HepG2 (cell line): ENCODE data around the gene CRAT. TPM values are rescaled to one million over a fixed set of nuclear protein-coding genes. Genes with fewer than 3 reads are reported as not detected.

Experiments used
- ATF1 ChIP-seq: IDR thresholded peaks from 2 replicates; pipeline ENCODE4 v1.6.1; 2016; ENCODE audit warnings: mild to moderate bottlenecking, control low read depth
- KLF6 ChIP-seq: IDR thresholded peaks from 2 replicates; pipeline ENCODE4 v1.8.0; 2016; ENCODE audit warnings: missing biosample characterization, missing genetic modification reagents
- LCORL ChIP-seq, 2 experiments: fragments of 450-650 bp in 1 of 2; sonication (generic) in 1 of 2; formaldehyde crosslinking in 1 of 2; IDR thresholded peaks; 2 replicates each; pipeline versions ENCODE4 v1.5.0 to v1.6.1; 2017 to 2020; ENCODE audit warnings: antibody characterized with exemption in 1 of 2, missing genetic modification reagents in 1 of 2
- MATR3 ChIP-seq: sonication (generic); formaldehyde crosslinking; IDR thresholded peaks from 2 replicates; pipeline ENCODE4 v1.4.0; 2020; ENCODE audit warnings: missing genetic modification reagents
- NFKBIZ ChIP-seq: IDR thresholded peaks from 2 replicates; pipeline ENCODE4 v1.6.1; 2018; ENCODE audit warnings: missing genetic modification reagents, missing compliant biosample characterization
- NONO ChIP-seq, 2 experiments: fragments of 450-650 bp in 1 of 2; sonication (generic) in 1 of 2; formaldehyde crosslinking in 1 of 2; IDR thresholded peaks in 1 of 2; conservative IDR thresholded peaks in 1 of 2; 2 replicates each; pipeline versions ENCODE4 v1.6.1 to v1.8.0; 2017 to 2022; ENCODE audit warnings: mild to moderate bottlenecking in 1 of 2, missing genetic modification reagents in 1 of 2, moderate library complexity in 1 of 2
- NR2F6 ChIP-seq, 2 experiments: IDR thresholded peaks; 2 replicates each; pipeline ENCODE4 v1.6.1; 2016; ENCODE audit warnings: antibody characterized with exemption in 1 of 2, mild to moderate bottlenecking in 1 of 2
- PRDM15 ChIP-seq: sonication (generic); formaldehyde crosslinking; IDR thresholded peaks from 2 replicates; pipeline ENCODE4 v1.4.0; 2020; ENCODE audit warnings: missing genetic modification reagents
- SIX4 ChIP-seq: sonication (generic); formaldehyde crosslinking; IDR thresholded peaks from 2 replicates; pipeline ENCODE4 v1.4.0; 2020; ENCODE audit warnings: missing genetic modification reagents
- ZNF205 ChIP-seq: IDR thresholded peaks from 2 replicates; pipeline ENCODE4 v1.6.1; 2018; ENCODE audit warnings: missing biosample characterization, missing genetic modification reagents
- ZNF326 ChIP-seq: sonication (generic); formaldehyde crosslinking; IDR thresholded peaks from 2 replicates; pipeline ENCODE4 v1.4.0; 2020; ENCODE audit warnings: missing genetic modification reagents, borderline replicate concordance
- ZNF367 ChIP-seq: sonication (generic); formaldehyde crosslinking; IDR thresholded peaks from 2 replicates; pipeline ENCODE4 v1.4.0; 2020; ENCODE audit warnings: missing genetic modification reagents, borderline replicate concordance
- ZNF501 ChIP-seq: sonication (generic); formaldehyde crosslinking; IDR thresholded peaks from 2 replicates; pipeline ENCODE4 v1.5.1; 2020; ENCODE audit warnings: mild to moderate bottlenecking, moderate library complexity, missing genetic modification reagents
- polyA plus RNA-seq, 8 experiments: library from polyadenylated mRNA; depleted of rRNA in 3 of 8; stranded (reverse) in 7 of 8; unstranded in 1 of 8; fragments of >200 nt; fragmentation: Illumina TruSeq in 4 of 8; extraction: Trizol in 4 of 8; gene quantifications; 2 replicates each; pipeline versions ENCODE4 v1.2.1 to v1.2.3, GENCODE V29; 2011 to 2016; ENCODE audit warnings: low read depth in 4 of 8, missing spikeins in 1 of 8, mixed read lengths in 1 of 8; ENCODE audit not compliant: insufficient read depth in 1 of 8
- total RNA-seq, 5 experiments: library from RNA; depleted of rRNA; stranded (reverse); fragments of >200 nt; fragmentation: Illumina TruSeq; extraction: Trizol; gene quantifications; 2 replicates each; pipeline ENCODE4 v1.2.3, GENCODE V29; 2016; ENCODE audit warnings: low read depth in 1 of 5
- TF ChIP-seq, protein P1 (sequence below): sonication (generic); formaldehyde crosslinking; conservative IDR thresholded peaks from 2 replicates; pipeline ENCODE4 v1.4.0; 2020; ENCODE audit warnings: missing genetic modification reagents
- TF ChIP-seq, protein P2 (sequence below): sonication (generic); formaldehyde crosslinking; IDR thresholded peaks from 2 replicates; pipeline ENCODE4 v1.5.0; 2020; ENCODE audit warnings: missing genetic modification reagents
- TF ChIP-seq, protein P3 (sequence below): sonication (generic); formaldehyde crosslinking; IDR thresholded peaks from 2 replicates; pipeline ENCODE4 v1.8.0; 2022; ENCODE audit warnings: low read depth, missing genetic modification reagents

CRAT gene
- total and polyA plus RNA-seq, 2 of the 13 experiments (the other 11 are each of a cell fraction or from before 2014, with no cell fraction given), result 26.1 to 26.6 TPM

DNA sequence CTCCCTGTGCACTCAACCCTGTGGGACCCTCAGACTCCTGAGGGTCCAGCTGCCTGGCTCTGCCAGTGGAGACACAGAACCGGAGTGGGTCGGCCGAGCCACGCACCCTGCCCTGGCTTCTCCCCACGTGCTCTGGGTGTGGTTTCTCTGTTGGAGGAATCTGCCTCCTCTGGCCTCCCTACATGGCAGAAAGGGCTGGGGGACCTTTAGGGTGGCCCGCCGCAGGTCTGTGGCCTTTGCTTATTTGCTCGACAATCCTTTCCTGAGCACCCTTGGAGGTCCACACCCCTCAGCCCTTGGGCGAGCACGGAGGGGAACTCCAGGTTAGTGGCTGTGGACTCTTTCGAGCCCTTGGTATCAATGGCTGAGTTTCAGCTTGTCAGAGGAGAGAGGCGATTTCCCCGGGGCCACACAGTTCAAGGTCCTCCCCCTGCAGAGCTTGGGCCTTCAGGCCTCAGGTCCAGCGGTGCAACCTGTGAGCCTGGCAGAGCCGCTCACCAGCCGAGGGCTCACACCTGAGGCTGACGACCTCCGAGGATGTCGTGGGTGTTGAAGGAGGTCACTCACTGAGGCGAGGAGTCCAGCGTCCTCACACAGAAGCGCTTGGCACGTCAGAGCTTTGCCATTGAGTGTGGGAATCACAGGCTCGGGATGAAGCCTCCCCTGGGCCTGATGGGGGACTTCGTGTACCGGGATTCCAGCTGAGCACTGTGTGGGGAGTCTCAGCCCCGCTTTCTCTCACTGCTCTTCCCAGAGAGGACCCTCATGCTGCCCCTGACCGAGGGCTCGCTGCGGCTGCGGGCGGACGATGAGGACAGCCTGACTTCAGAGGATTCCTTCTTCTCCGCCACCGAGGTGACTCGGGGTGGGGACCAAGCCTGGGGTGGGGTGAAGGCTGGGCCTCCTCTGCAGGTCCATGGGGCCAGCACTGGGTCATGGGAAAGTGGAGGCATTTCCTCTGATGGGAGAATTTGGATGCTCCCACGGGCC, 50.5 kb downstream of the CRAT start (continued):
- TF ChIP-seq MATR3 (no peak), SIX4 (CRISPR knock-in tag) (no peak), NONO (IDR thresholded peaks at IDR 0.05) (no peak), NONO (CRISPR knock-in tag; conservative IDR thresholded peaks at IDR 0.05) (0 out of 2 replicates have a peak, but pooled peaks have one; percentile 35), ZNF205 (CRISPR knock-in tag) (no peak), NFKBIZ (no peak), KLF6 (no peak), ZNF367 (CRISPR knock-in tag) (no peak), LCORL (IDR thresholded peaks at IDR 0.05) (no peak), LCORL (CRISPR knock-in tag; IDR thresholded peaks at IDR 0.05) (no peak), PRDM15 (CRISPR knock-in tag) (no peak), ZNF326 (CRISPR knock-in tag) (no peak), NR2F6 (IDR thresholded peaks at IDR 0.05) (peak; percentile 43; the same call in 1 of the 2 replicates), NR2F6 (CRISPR knock-in tag; IDR thresholded peaks at IDR 0.05) (peak; percentile 69; the same call in 1 of the 2 replicates), ZNF501 (CRISPR knock-in tag) (peak; percentile 30; the same call in 1 of the 2 replicates), ATF1 (no peak)
- TF ChIP-seq, protein P1, sequence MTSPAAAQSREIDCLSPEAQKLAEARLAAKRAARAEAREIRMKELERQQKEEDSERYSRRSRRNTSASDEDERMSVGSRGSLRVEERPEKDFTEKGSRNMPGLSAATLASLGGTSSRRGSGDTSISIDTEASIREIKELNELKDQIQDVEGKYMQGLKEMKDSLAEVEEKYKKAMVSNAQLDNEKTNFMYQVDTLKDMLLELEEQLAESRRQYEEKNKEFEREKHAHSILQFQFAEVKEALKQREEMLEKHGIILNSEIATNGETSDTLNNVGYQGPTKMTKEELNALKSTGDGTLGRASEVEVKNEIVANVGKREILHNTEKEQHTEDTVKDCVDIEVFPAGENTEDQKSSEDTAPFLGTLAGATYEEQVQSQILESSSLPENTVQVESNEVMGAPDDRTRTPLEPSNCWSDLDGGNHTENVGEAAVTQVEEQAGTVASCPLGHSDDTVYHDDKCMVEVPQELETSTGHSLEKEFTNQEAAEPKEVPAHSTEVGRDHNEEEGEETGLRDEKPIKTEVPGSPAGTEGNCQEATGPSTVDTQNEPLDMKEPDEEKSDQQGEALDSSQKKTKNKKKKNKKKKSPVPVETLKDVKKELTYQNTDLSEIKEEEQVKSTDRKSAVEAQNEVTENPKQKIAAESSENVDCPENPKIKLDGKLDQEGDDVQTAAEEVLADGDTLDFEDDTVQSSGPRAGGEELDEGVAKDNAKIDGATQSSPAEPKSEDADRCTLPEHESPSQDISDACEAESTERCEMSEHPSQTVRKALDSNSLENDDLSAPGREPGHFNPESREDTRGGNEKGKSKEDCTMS, result no peak
- TF ChIP-seq, protein P2, sequence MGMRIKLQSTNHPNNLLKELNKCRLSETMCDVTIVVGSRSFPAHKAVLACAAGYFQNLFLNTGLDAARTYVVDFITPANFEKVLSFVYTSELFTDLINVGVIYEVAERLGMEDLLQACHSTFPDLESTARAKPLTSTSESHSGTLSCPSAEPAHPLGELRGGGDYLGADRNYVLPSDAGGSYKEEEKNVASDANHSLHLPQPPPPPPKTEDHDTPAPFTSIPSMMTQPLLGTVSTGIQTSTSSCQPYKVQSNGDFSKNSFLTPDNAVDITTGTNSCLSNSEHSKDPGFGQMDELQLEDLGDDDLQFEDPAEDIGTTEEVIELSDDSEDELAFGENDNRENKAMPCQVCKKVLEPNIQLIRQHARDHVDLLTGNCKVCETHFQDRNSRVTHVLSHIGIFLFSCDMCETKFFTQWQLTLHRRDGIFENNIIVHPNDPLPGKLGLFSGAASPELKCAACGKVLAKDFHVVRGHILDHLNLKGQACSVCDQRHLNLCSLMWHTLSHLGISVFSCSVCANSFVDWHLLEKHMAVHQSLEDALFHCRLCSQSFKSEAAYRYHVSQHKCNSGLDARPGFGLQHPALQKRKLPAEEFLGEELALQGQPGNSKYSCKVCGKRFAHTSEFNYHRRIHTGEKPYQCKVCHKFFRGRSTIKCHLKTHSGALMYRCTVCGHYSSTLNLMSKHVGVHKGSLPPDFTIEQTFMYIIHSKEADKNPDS (CRISPR knock-in tag), result no peak
- TF ChIP-seq, protein P3, sequence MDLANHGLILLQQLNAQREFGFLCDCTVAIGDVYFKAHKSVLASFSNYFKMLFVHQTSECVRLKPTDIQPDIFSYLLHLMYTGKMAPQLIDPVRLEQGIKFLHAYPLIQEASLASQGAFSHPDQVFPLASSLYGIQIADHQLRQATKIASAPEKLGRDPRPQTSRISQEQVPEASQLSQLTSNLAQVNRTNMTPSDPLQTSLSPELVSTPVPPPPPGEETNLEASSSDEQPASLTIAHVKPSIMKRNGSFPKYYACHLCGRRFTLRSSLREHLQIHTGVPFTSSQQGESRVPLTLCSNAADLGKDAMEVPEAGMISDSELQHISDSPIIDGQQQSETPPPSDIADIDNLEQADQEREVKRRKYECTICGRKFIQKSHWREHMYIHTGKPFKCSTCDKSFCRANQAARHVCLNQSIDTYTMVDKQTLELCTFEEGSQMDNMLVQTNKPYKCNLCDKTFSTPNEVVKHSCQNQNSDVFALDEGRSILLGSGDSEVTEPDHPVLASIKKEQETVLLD (CRISPR knock-in tag), result no peak
